ENCODE results near the gene ADGRA3.

The ADGRA3 gene

DNA sequence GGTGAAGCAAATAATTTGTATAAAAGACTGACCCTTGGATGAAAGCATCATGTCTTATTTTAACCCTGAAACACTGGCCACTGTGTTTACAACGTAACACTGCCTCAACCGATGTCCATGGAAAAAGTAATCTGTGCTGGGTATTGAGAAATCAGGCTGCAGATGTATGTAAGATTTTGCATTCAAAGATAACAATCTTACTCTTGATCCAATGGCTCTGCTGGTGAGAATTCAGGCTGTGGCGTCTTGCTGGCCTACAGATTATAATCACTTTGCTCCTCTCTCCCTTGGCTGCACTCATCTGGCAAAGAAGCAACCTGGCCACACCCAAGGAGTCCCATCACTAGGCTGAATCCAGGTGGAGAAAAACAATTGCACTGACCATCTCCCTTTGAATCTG is 7.5 kb downstream of the ADGRA3 start:
- DNase-seq (ENCODE audit: low read depth in 3 of 3): no peak

DNA sequence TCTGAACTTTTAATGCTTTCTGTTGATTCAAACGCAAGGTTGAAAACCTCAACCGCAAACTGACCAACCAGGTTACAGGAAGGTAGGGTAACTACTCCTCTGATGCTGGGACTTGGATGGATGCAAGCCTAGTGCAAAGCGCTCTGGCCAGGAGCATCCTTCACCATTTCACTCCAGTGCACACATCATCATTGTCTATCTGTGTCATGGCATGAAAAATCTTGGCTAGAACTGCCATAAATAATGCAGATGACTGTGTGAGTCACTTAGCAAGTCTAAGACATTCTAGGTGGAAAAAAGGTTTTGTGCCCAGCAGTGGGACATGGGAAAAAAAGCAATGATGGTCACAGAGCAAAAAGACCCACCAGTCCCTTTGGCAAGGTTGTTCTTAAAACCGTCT is 10.9 kb downstream of the ADGRA3 start:
- DNase-seq (ENCODE audit: low read depth in 3 of 3): no peak

DNA sequence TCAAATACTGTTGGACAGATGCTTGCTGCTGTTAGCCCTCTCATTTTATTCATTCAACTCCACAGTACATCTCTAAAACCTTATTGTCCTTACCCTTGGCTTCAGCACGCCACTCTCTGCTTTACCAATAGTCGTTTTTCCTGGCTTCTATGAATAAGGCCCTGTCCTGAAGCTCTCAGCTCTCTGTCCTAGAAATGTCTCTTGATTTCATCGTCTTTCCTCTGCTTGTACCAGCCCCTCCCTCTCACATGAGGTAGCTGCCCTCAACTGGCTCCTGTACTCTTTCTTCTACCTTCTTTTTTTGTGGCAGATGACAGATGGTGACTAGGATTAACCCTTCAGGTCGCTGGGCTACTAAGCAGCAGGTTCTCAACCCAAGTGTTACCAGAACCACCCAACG is 11.4 kb downstream of the ADGRA3 start:
- DNase-seq (ENCODE audit: low read depth in 3 of 3): no peak

DNA sequence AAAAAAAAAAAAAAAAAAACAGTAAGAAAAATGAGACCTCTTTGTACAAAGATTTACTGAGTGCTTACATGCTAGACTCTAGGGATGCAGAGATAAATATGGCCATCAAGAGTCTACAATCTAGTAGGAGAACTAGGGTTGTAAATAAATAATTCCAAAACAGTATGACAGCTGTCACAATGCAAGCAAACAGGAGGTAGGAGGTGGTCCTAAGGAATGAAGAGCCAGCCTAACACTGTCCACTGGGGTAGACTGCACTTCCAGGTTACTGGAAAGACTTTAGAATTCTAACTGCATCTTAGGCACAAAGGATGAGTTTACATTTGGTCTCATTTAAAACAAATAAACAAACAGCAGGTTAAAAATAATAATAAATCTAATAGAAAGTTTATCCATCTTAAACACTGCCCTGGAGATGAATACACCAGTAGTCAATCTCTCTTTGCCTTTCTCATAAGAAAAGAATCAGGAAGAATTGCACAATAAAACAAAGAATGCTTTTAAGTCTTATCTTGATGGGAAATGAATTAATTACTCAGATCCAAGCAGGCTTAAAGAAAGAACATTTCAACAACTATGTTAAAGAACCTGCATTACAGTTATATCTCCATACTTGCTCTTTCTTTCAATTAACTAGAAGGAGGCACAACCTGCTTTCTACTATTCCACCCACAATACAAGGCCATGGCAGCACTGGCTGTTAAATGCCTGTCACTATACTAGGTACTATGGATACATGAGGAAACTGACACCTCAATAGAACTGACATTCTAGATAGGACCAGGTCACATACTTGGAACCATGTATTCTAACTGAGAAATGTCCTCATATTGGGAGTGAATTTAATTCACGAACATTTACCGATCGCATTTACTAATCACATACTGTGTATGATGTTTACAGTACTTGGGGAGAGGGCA is 12.7 kb downstream of the ADGRA3 start:
- no peak for DNase-seq (ENCODE audit: low read depth in 3 of 3)

DNA sequence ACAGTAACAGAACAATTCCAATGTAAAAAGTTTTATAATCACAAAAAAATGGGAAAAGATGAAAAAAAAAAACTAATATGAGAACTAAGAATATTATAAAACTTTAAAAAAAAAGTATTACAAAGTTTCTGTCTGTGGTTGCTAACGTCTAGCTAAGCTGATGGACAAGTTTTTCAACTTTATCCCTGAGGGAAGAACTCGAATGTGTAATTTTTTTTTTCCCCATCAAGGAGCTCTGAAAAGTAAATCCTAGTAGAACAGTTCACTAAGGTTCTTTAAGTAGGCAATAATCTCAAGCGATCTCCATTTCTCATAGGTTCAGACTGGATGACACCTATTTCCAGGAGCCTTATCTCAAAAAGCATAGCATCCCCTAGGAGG is 14.2 kb downstream of the ADGRA3 start:
- DNase-seq (ENCODE audit: low read depth in 3 of 3): no peak

DNA sequence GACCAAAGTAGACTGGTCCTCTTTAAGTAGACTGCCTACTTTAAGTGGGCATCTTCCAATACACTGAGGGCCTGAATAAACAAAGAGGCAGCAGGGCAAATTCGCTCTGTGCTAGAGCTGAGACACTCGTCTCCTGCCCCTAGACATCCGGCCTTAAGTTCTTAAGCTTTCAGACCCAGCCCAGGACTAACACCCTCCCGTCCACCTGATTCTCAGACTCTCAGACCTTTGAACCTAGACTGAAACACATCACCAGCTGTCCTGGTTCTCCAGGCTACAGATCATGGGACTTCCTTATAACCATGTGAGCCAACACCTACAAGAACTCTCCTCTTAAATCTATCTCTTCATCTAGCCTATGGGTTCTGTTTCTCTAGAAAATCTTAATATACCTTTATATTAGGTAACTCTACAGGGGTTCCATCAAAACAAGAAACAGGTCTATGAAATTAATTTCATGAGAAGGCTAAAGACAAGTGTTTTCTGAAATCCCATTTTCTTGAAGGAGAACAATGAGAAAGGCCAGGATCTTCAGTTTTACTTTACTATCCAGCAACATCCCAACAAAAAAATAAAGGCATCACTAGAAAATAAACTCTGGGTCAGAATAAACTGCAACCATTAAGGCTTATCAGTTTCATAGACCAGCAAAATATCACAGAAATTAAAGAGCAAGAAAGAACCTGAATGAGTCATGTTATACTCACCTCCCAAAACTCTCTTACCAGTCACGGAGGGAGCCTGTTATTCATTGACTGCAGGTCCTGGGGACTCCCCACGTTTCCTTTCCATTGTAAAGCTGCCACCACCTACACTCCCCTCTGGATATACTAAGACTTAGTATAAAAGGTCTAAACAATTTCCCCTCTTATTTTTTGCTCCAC is 14.8 kb downstream of the ADGRA3 start:
- DNase-seq (ENCODE audit: low read depth in 3 of 3): no peak

DNA sequence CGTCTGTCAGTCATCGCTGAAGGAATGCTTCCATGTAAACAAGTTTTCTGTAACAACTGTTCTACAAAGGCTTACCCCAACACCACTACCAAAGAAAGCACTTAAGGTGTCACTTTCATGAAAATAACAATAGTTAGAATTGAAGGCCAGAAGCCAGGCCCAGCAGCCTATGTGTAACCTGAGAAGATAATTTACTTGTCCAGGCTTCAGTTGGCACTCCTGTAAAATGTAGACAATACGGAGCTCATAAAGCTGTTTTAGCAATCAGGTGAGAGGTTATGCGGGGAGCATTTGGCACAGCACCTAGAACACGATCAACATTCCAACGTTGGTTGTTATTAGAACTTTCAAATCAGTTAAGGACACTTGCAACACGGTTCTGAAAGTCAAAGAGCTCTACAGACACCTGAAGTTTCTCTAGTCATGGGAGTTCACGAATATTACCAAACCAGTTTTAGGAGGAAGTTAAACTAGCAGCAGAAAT is 15.7 kb downstream of the ADGRA3 start:
- no peak for DNase-seq (ENCODE audit: low read depth in 3 of 3)

DNA sequence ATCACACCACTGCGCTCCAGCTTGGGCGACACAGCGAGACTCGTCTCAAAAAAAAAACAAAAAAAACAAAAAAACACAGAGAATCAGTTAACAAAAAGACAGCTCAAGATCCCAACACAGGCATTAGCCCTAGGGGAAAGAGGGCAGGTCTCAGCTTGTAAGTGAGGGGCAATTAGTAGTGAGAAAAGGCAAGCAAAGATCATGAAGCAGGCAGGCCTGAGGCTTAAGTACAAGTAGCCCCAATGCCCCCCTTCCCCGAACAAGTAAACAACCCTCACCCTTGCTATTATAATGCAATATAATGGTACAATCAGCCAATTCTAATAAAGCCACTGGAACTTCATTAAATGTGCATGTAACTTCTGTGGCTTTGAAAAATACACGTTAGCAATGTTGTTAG is 17.0 kb downstream of the ADGRA3 start:
- no peak for DNase-seq (ENCODE audit: low read depth in 3 of 3)

DNA sequence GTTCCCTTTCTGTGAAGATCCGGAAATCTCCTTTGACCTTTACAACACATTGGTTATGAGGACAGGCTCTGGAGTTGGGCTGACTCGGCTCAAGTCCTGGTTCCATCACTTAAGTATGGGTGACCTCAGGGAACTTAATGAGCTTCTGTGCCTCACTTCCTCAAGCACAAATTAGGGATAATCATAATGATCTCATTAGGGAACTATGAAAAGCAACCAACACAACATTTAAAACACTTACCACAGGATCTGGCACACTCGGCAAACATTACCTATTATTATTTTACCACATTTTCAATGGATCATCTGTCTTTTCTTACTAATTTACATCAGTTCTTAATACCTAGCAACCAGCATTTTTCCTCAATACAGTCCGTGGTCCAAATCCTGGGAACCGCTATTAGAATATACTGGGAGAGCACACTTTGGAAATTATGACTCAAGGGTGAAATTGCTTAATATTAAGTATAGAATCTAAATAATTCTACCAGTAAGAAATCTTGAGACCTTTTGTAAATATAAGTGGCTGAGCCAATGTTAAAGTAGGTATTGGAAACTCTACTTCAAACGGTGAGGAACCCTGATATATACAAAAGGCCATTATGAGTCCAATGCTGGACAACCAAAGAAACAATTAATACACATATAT is 19.6 kb downstream of the ADGRA3 start:
- no peak for DNase-seq (ENCODE audit: low read depth in 3 of 3)

DNA sequence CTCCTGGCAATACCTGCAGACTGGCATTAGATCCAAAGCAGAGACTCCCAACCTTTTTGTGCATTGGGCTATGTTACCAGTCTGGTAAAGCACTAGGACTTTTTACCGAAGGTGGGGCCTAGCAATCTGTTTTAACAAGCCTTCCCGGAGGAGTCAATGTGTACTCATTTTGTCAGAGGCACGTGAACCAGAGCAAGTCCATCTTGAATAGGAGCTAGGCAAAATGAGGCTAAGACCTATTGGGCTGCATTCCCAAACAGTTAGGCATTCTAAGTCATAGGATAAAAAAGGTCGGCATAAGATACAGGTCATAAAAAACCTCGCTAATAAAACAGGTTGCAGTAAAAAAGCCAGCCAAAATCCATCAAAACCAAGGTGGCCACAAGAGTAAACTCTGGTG is 22.3 kb downstream of the ADGRA3 start:
- DNase-seq (ENCODE audit: low read depth in 3 of 3): no peak

DNA sequence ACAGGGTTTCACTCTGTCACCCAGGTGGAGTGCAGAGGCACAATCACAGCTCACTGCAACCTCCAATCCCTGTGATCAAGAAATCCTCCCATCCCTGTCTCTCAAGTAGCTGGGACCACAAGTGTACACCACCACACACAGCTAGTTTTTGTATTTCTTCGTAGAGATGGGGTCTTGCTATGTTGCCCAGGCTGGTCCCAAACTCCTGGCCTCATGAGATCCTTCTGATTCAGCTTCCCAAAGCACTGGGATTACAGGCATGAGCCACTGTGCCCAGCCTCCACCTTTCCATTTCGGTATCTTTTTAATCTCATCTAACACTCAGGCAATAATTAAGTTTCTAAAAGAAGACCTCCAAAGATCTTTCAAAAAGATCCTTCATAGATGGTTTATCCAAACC is 22.9 kb downstream of the ADGRA3 start:
- no peak for DNase-seq (ENCODE audit: low read depth in 3 of 3)

DNA sequence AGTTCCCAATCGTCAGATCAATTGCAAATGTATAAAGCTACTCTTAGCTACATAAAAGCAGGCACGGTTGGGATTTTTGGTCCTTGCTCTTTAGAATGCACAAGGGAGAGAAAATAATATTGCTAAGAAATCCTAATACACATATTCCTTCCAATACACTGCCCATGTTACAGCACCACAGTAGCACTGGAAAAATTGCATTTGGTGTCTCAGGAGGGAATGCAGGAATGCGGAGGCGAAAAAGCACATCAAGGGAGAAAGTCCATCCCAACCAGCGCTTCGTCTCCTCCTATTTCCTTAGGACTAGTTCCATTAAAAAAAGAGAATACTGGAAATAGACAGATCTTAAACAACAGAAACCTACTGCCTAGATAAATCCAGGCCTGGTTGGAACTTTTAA is 23.9 kb downstream of the ADGRA3 start:
- no peak for DNase-seq (ENCODE audit: low read depth in 3 of 3)

DNA sequence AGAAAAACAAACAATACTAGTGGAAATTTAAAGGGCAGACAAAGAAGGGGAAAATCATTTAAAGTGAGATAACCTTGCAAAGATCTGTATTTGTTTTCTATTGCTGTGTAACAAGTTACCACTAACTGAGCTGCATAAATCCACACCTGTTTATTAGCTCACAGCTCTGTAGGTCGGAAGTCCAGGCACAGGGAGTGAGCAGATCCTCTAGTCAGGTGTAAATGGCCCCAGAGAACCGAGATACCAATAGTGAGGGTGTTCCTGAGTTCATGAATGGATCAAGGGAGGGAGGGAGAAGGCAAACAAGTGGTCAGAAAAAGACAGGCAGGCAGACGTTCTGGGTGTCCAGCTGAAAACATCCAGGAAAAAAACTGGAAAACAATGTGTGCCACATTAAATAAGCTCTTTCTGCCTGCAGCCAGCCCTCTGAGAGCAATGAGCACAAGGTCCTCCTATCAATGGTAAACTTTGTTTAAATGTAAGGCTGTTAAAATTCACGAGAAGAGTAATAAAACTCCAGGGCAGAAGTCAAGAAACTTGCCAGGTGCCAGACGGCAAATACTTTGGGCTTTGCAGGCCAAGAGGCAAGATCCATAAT is 25.0 kb downstream of the ADGRA3 start:
- no peak for DNase-seq (ENCODE audit: low read depth in 3 of 3)

DNA sequence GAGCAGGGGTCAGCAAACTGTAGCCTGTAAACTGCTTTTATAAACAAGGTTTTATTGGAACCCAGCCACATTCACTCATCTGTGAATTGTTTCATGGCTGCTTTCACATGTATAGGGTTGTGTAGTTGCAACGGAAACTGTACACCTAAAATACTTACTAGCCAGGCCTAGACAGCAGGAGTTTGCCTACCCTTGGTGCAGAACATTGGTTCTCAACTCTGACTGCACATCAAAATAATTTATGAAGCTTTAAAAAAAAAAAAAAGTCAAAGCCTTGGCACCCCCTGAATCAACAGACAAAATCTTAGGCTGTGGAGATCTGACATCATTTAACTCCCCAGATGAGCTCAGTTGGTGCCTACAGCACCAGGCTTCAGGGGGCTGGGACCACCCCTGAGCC is 27.8 kb downstream of the ADGRA3 start:
- DNase-seq (ENCODE audit: low read depth in 3 of 3): no peak

DNA sequence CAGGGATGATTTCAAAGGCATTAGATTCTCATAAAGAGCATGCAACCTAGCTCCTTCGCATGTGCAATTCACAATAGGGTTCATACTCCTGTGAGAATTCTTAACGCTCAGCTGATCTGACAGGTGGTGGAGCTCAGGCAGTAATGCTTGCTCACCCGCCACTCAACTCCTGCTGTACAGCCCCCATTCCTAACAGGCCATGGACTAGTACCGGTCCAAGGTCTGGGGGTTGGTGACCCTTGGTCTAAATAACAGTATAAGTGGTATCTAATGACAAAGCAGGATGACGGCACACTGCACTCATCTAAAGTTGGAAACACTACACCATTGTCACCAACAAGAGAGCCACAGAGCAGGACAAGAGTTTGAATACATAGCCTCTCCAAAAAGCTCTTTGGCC is 28.5 kb downstream of the ADGRA3 start:
- DNase-seq (ENCODE audit: low read depth in 3 of 3): no peak

DNA sequence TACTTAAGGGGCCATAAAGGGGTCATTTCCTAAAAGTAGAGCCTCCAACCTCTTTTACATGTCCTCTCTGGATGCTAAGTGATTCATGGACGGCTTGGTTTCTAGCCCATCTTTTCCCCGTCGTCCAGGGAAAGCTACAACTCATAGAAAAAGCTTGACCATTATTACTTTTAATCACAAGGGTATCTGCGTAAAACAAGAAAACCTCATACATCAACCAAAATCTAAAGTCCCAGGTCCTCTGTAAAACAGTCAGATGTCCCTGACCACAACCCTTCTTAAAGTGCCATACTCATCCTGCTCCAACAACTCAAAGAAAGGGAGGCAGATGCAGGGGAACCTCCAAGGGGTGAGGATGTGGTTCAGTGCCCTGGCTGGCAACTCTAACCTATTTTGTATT is 29.6 kb downstream of the ADGRA3 start:
- DNase-seq (ENCODE audit: low read depth in 3 of 3): no peak

DNA sequence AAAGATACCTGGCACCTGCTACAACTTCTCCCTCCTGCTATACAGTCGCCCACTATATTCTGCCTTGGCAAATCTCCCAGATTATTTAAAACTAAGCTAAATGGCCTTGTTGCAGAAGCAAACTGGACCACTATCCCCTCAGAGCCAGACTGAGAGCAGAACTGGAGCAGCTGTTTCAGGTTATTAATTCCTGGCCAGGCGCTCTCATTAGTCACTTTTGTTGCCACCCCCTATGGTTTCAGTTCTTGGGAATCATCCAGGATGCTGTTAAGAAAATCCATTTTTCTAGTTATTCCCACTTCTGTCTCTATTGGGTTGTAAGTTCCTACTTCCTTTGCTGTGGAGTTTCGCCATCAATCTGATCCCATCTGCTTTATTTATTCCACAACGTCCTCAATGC is 30.1 kb downstream of the ADGRA3 start:
- DNase-seq (ENCODE audit: low read depth in 3 of 3): no peak

DNA sequence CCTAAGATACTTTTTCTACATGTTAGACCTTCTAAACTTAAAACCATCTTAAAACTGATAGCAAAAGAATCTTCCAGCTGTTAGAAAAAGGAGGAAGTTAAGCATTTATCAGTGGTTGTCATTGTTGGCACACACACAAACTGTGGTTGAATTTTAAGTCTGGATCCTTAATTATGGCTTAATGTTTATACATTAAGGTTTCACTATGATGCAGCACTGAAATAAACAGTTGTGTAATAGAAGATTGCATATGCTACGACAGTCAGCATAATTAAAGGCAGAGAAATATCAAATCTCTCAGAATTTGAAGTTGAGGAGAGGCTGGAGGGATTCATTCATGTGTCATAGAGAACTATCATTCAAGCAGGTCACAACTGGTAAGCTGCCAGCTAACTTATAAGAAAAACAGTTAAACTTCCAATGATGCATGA is 32.3 kb downstream of the ADGRA3 start:
- no peak for DNase-seq (ENCODE audit: low read depth in 3 of 3)

DNA sequence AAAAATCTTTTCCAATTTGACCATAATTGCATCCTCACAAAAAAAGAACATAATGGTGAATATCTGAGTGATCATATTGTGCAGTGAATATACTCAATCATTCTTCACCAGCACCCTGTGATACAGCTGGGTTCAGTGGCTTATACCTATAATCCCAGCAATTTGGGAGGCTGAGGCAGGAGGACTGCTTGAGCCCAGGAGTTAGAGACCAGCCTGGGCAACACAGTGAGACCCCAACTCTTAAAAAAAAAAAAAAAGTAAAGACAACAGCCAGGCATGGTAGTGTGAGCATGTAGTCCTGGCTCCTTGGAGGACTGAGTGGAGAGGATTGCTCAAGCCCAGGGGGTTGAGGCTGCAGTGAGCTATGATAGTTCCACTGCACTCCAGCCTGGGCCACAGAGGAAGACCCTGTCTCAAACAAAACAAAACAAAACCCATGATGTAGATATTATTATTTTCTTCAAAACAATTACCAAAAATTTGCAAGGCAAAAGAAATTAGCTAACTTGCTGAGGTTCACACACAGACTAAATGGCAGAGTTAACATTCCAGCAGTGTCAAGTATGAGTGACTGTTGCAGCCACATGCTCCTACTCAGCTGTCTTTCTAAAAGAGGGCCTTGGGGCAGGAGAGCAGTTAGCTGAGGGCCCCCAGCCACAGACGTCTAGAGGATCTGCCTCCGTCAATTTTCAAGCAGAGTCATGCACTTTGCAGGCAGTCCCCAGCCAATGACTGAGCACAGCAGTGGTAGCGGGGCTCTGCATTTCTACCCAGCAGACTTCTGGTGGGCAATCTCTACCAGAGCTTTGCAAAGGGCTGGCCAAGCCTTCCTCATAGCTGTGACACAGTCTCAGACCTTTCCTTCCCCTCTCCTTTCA is 33.4 kb downstream of the ADGRA3 start:
- DNase-seq (ENCODE audit: low read depth in 3 of 3): no peak

DNA sequence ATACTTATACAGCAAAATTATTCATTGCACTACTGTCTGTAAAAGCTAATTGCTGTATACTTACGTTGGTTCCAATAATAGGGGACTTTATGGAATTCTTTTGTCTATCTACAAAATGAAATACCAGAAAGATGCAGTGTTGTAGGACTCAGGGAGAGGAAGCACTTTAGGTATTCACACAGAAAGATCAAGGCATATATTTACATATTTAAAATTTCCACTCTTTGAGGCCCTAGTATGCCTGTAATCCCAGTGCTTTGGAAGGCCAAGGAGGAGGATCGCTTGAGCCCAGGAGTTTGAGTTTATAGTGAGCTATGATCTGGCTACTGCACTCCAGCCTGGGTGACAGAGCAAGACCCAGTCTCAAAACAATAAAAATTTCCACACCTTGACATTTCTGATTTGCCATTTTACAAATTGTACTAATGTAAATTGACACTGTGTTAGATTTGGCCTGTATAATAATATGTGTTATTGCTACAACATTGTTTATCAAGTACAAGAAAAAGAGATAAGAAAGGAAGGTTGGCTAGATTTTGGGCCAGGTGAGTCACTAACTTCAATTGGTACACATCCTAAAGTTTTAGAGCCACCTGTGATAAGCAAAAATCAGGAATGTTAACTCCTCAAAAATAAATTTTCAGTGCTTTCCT is 35.1 kb downstream of the ADGRA3 start:
- DNase-seq (ENCODE audit: low read depth in 3 of 3): no peak
